ENCODE results near the gene CDK9.

Gene CDK9

DNA sequence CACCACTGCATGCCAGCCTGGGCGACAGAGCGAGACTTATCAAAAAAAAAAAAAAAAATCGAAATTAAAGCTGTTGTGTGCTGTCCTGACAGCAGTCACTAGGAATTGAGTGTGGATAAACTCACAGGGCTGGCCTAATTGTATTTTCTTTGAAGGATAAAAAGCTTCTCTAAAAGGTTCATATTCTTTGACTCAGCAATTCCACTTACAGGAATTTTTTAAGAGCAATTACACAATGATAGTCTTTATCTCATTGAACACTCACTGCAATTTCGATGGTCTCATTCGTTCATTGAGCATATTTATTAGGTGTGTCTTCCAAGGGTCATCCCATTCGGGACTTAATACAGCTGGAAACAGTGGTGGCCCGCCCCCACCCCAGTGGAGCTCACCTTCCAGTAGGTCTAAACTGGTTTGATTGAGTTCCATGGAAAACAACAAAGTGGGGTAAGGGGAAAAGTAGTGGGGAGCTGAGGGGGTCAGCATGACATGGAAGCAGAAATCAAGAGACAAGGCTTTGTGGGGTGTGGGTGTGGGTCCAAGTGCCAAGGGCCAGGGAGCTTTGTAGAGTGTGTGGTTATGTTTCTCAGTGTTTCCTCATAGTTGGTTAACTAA lies 6.7 kb downstream of the CDK9 start:
- Histone ChIP-seq H3K4me1 (peaks cover 14% of the 10 kb centered on the region), H3K36me3 (replicated peaks) (peaks cover 55% of the 10 kb centered on the region), H3K4me3 (no peak overlapping the region), H3K9me3 (no peaks in the 10 kb centered on the region), H3K27me3 (ENCODE audit: low read depth) (no peaks in the 10 kb centered on the region)
- in situ Hi-C loops (cut with MboI; ENCODE audit: low sequenced_read_pairs): no loop called here
- DNase-seq (ENCODE audit: low spot score in 2 of 2): no peak

DNA sequence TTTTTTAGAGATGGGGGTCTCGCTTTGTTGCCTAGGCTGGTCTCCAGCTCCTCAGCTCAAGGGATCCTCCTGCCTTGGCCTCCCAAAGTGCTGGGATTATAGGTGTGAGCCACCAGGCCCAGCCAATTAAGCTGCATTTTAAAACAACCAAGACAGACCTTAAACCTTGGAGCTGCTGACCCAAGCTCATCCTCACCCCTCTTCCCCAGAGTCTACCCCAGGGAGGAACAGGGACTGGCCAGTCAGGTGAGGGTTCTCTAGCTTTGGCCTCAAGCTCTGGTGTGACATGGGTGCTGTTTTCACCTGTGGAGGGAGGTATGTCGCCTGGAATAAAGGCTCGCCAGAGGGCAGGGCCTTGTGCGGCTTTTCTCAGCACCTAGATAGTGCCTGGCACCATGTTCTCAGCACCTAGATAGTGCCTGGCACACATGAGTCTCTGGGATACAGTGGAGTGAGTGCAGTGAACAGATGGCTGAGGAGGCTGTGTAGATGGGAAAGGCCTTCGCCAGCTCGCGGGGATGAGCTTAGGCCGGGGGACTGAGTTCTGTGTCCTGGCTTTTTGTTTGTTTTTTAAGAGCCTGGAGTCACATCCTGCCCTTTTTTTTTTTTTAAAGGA lies 7.4 kb downstream of the CDK9 start:
- no peaks in the 10 kb centered on the region for H3K27me3 ChIP-seq (ENCODE audit: low read depth)
- peak; percentile 1 to 52 for DNase-seq (ENCODE audit: low spot score in 2 of 2)
- no peaks in the 10 kb centered on the region for H3K9me3 ChIP-seq
- in situ Hi-C loops (cut with MboI; ENCODE audit: low sequenced_read_pairs): no loop called here
- no peak overlapping the region for H3K4me3 ChIP-seq
- H3K4me1 ChIP-seq: peaks cover 14% of the 10 kb centered on the region
- peaks cover 48% of the 10 kb centered on the region for H3K36me3 ChIP-seq (replicated peaks)

DNA sequence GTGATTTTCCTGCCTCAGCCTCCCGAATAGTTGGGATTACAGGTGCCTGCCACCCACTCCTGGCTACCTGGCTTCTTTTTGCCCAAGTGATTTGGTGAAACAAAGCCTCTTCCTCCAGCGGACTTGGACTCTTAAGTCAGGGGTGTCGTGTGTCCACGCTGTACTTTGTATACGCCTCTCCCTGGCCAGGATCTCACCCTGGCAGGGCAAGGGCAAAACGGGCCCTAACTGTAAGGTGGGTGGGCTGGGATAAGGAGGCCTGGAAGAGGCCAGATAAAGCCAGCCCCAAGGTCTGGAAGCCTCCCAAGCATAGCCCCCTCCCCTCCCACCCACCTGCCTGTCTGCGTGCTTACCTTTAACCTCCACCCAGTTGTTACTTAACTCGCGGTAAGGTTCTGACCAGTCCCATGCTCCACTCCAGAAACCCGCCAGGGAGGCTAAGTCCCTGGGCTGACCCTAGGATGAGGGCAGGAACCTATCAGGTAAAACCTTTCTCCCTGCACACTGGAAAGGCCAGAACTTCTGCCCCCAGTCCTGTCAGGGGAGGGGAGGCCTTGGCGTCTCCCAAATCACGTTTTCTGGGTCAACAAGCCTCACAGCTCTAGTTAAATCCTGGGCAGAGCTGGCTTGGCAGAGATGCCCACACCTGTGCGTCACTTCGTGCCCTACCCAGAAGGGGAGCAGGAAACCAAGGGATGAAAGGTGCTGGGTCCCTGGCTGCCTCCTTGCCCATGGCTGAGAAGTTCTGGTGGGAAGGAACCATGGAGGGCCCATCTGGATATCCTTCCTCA lies 8.4 kb downstream of the CDK9 start:
- Histone ChIP-seq H3K4me3 (no peak overlapping the region), H3K36me3 (replicated peaks) (peaks cover 38% of the 10 kb centered on the region), H3K9me3 (no peaks in the 10 kb centered on the region), H3K27me3 (ENCODE audit: low read depth) (no peaks in the 10 kb centered on the region), H3K4me1 (peaks cover 14% of the 10 kb centered on the region)
- in situ Hi-C loops (cut with MboI; ENCODE audit: low sequenced_read_pairs): no loop called here
- no peak for DNase-seq (ENCODE audit: low spot score in 2 of 2)

DNA sequence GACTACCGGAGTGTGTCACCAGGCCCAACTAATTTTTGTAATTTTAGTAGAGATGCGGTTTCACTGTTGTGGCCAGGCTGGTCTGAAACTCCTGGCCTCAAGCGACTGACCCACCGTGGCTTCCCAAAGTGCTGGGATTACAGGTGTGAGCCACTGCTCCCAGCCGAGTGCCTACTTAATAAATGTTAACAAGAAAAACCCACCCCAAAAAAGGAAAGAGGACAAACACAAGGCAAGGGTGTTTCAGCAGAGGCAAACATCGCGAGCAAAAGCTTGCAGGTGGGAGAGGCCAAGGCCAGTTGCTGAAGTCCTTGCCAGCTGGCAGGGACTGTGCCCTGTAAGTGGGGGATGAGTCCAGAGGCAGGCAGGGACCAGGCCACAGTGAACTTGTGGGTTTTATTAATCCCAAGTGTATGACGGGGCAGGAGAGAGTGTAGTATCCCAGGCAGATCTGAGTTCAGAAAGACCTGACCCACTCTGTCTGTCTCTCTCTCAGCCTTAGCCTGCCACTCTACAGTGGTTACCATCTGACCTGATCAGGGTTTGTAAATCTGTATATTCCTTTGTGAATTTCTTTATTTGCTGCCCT lies 10.5 kb downstream of the CDK9 start:
- Histone ChIP-seq H3K9me3 (no peaks in the 10 kb centered on the region), H3K4me3 (no peak overlapping the region), H3K27me3 (ENCODE audit: low read depth) (no peaks in the 10 kb centered on the region), H3K36me3 (replicated peaks) (peaks cover 17% of the 10 kb centered on the region), H3K4me1 (peaks cover 14% of the 10 kb centered on the region)
- DNase-seq (ENCODE audit: low spot score in 2 of 2): no peak
- in situ Hi-C loops (cut with MboI; ENCODE audit: low sequenced_read_pairs): no loop called here

DNA sequence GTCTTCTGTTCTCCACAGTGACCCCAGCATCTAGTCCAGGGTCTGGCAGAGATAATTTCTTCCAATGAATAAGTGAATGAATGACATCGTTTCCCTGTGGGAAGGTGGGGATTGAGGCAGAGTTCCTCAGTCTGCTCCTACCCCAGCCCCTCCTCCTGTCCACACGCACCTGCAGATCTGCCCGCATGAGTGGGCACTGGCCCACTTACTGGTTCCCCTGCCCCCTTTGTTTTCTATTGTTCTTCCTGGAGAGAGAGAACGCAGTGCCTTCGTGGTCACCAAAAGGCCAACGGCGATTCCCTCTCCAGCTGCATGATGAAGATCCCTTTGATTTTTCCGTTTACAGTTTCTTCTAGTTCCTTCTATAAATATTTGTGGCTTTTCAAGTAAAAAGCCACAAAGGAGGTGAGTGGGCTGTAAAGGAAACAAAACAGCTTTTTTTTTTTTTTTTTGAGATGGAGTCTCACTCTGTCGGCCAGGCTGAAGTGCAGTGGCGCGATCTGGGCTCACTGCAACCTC lies 11.1 kb downstream of the CDK9 start:
- Histone ChIP-seq H3K4me1 (peaks cover 15% of the 10 kb centered on the region), H3K4me3 (no peak overlapping the region), H3K36me3 (replicated peaks) (peaks cover 11% of the 10 kb centered on the region), H3K27me3 (ENCODE audit: low read depth) (no peaks in the 10 kb centered on the region), H3K9me3 (no peaks in the 10 kb centered on the region)
- no peak for DNase-seq (ENCODE audit: low spot score in 2 of 2)
- in situ Hi-C loops (cut with MboI; ENCODE audit: low sequenced_read_pairs): no loop called here

DNA sequence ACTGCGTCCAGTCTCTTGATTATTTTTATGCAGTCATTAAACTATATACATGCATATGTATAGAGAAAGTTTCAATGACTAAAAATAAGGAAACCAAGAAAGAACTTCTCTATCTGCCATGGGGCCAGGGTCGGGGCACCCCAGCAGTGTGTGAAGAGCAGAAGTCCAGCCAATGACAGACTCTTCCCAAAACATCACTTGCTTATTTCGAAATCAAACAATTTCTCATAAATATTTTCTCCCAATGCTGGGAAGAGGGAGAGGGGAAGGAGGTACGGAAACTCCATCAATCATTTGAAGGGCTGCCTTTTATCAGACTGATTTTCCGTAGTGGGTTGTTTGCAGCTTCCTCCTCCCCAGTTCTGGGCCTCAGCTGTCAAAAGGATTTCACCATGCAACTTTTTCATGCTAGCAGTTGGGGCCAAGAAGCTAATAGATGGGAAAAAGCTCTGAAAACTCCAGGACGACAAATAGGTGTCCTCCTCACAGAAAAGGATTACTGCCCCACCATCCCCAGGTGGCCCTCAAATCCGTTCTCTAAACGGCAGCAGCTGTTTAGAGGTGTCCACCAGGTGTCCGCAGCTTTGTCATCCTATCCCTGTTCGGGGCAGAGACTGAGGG lies 16.2 kb downstream of the CDK9 start:
- in situ Hi-C loops (cut with MboI; ENCODE audit: low sequenced_read_pairs): no loop called here
- DNase-seq (ENCODE audit: low spot score in 2 of 2): no peak
- Histone ChIP-seq H3K9me3 (no peaks in the 10 kb centered on the region), H3K36me3 (replicated peaks) (peaks cover 10% of the 10 kb centered on the region), H3K4me1 (peaks cover 8% of the 10 kb centered on the region; the same call in 1 of the 2 replicates), H3K27me3 (ENCODE audit: low read depth) (no peaks in the 10 kb centered on the region), H3K4me3 (peak overlapping the region; percentile 70)

DNA sequence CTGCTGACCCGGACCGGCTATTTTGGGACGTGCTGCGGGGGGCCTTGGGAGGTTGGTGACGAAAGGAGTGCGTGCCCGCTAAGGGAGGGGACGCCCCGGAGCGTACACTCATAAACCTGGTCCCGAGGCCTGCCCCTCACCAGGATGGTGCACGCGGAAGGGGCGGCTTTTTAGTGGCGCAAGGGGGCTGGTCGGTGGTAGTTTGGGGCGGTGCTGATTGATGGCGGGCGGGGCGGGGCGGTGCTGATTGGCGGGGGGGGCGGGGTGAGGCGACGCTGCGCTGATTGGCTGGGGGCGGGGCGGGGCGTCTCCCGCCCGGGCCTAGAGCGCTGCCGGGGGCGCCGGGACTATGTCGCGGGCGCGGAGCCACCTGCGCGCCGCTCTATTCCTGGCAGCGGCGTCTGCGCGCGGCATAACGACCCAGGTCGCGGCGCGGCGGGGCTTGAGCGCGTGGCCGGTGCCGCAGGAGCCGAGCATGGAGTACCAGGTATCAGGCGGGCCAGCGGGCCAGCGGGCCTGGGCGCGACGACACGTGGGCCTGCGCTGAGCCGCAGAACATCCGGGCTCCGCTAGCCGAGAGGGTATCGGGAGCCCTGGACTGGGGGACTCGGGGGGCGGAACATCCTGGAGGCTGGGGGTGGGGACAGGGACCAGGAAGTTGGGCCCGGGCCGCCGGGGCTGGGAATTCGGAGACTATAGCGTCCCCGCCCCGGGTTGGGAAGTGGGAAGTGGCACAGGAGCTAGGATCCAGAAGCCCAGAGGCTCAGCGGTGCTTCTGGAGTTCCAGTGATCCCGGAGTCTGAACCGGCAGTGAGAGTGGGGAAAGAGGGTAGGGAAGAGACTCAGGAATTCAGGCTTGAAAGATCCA lies 17.0 kb downstream of the CDK9 start, which contains the start of gene FPGS:
Gene FPGS (plus strand): TSS at position 307 of the 868 bp plus-strand sequence. CDS start 43 bp downstream, at position 350.
- Histone ChIP-seq H3K9me3 (no peaks in the 10 kb centered on the region), H3K4me1 (peaks cover 8% of the 10 kb centered on the region; the same call in 1 of the 2 replicates), H3K4me3 (peak within 1 kb of the TSS; percentile 70), H3K27me3 (ENCODE audit: low read depth) (no peaks in the 10 kb centered on the region), H3K36me3 (replicated peaks) (peaks cover 15% of the 10 kb centered on the region)
- DNase-seq (ENCODE audit: low spot score in 2 of 2): peak; percentile 83 to 93
- in situ Hi-C loops (cut with MboI; ENCODE audit: low sequenced_read_pairs): no loop called here

DNA sequence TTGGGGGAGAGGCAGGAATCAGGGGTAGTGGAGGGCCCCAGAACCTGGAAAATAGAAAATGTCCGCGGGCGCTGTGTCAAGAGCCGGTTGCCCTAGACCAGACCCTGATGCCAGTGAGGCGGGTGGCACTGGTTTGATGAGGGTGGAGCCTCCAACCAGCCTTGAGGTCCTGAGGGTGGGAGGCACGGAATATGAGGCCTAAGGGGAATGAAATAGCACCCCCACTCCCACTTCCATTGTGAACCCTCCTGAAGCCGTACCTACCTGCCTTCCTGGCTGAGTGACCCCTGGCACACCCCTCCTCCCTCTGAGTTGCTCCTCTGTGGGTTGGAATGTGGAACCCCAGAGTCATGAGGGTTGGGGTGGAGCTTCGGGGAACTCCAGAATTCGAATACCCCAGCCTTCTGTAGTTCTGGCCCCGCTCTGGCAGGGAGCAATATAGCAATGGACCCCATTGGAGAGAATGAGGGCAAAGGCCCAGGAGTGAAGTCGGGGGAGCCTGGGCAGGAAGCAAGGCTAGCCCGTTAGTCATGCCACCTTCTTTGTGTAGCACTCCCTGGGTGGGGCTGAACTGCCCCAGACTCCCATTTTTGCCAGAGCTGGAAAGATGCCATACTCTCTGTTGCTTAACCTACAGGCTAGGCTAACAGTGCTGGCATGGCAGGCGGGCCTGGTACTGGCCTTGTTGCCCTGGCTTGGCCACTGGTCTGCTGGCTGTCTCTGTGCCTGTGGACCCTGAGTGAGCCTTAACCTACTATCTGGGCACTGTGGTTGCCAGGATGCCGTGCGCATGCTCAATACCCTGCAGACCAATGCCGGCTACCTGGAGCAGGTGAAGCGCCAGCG lies 17.9 kb downstream of the CDK9 start:
- Histone ChIP-seq H3K4me1 (peaks cover 8% of the 10 kb centered on the region; the same call in 1 of the 2 replicates), H3K36me3 (replicated peaks) (peaks cover 23% of the 10 kb centered on the region), H3K9me3 (no peaks in the 10 kb centered on the region), H3K27me3 (ENCODE audit: low read depth) (no peaks in the 10 kb centered on the region), H3K4me3 (peak overlapping the region; percentile 70)
- in situ Hi-C loops (cut with MboI; ENCODE audit: low sequenced_read_pairs): no loop called here
- no peak for DNase-seq (ENCODE audit: low spot score in 2 of 2)

DNA sequence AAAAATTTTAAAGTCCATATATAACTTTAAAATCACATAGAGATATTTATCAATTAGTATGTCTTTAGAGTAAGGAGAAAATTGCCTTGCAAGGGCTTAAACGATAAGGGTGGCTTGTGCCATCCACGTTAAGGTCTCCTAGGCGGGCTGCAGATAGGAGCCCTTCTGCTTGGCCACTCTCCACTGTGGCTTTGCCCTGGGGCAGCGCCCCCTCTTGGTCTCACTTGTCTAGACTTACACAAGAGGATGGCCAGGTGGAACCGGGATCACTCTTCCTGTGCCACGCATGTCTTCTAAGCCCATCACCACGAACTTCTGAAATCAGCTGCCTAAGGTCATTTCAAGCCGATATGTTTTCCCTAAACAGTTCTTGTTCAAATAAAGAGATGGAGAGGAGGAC lies 19.8 kb downstream of the CDK9 start:
- no peak overlapping the region for H3K4me3 ChIP-seq
- peaks cover 33% of the 10 kb centered on the region for H3K36me3 ChIP-seq (replicated peaks)
- DNase-seq (ENCODE audit: low spot score in 2 of 2): peak in 1 of 2 experiments; percentile 76
- H3K27me3 ChIP-seq (ENCODE audit: low read depth): no peaks in the 10 kb centered on the region
- peaks cover 8% of the 10 kb centered on the region; the same call in 1 of the 2 replicates for H3K4me1 ChIP-seq
- H3K9me3 ChIP-seq: no peaks in the 10 kb centered on the region
- in situ Hi-C loops (cut with MboI; ENCODE audit: low sequenced_read_pairs): no loop called here

DNA sequence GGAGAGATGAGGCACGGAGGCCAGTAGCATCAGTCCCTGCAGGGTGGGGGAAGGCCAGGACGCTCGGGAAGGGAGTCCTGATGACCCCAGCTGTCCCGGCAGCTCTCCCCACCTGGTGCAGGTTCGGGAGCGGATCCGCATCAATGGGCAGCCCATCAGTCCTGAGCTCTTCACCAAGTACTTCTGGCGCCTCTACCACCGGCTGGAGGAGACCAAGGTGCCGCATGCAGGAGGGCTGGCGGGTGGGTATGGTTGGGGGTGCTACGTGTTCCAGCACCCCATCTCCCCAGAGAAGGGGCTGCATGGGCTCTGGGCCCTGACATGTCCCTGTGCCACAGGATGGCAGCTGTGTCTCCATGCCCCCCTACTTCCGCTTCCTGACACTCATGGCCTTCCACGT lies 21.0 kb downstream of the CDK9 start:
- peaks cover 7% of the 10 kb centered on the region; the same call in 1 of the 2 replicates for H3K4me1 ChIP-seq
- in situ Hi-C loops (cut with MboI; ENCODE audit: low sequenced_read_pairs): no loop called here
- no peaks in the 10 kb centered on the region for H3K27me3 ChIP-seq (ENCODE audit: low read depth)
- H3K9me3 ChIP-seq: no peaks in the 10 kb centered on the region
- no peak for DNase-seq (ENCODE audit: low spot score in 2 of 2)
- H3K36me3 ChIP-seq (replicated peaks): peaks cover 39% of the 10 kb centered on the region
- H3K4me3 ChIP-seq: no peak overlapping the region

DNA sequence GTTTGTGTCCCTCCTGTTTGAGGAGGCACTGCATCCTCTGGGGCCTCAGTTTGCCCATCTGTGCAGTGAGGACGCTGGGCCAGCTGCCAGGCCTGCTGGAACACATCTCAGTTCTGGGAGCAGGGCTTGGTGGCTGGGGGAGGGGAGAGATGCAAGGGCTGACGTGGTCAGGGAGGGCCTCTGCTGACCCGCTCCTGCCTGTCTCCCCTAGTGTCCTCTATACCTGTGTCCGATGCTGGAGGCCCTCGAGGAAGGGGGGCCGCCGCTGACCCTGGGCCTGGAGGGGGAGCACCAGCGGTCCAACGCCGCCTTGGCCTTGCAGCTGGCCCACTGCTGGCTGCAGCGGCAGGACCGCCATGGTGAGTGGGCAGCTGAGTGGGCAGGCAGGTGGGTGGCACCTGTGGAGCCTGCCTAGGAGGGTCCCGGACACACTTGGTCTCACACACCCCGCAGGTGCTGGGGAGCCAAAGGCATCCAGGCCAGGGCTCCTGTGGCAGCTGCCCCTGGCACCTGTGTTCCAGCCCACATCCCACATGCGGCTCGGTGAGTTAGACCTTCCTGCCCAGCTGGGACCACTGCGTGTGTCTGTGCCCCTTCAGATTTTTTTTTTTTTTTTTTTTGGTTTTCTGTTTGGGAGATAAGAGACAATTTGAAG lies 22.6 kb downstream of the CDK9 start:
- Histone ChIP-seq H3K36me3 (replicated peaks) (peaks cover 51% of the 10 kb centered on the region), H3K4me1 (peaks cover 3% of the 10 kb centered on the region; the same call in 1 of the 2 replicates), H3K27me3 (ENCODE audit: low read depth) (no peaks in the 10 kb centered on the region), H3K4me3 (no peak overlapping the region), H3K9me3 (no peaks in the 10 kb centered on the region)
- DNase-seq (ENCODE audit: low spot score in 2 of 2): no peak
- in situ Hi-C loops (cut with MboI; ENCODE audit: low sequenced_read_pairs): no loop called here
